ENCODE data around the gene VAT1L. TPM values are rescaled to one million over a fixed set of nuclear protein-coding genes. Genes with fewer than 3 reads are reported as not detected.

The VAT1L gene
- total and polyA plus RNA-seq, 2 experiments from 2014 or later = 11.0 to 24.4 TPM

DNA sequence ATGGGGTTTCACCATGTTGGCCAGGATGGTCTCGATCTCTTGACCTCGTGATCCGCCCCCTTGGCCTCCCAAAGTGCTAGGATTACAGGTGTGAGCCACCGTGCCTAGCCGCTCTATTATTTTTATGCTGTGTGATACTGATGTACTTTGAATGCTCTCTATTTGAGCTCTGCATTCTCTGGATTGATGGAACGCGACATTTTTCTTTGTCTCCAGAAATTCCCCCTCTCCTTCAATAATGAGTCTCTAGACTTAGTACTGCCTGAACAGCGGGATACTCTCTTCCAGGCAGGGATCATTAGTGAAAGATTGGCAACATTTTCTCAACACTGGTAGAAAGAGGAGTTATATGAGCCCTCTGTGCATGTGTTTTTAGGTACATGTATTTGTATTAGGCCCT is 140.6 kb downstream of the VAT1L start:
- H3K4me3 ChIP-seq = no peak overlapping the region
- no peaks in the 10 kb centered on the region for H3K79me2 ChIP-seq (replicated peaks; ENCODE audit: insufficient read depth)
- no peaks in the 10 kb centered on the region for H3K27me3 ChIP-seq (ENCODE audit: insufficient read depth)
- no peaks in the 10 kb centered on the region for H3K36me3 ChIP-seq (ENCODE audit: insufficient read depth)
- H2AFZ ChIP-seq = no peak overlapping the region
- no peak for ATAC-seq
- no peaks in the 10 kb centered on the region for H3K4me1 ChIP-seq (ENCODE audit: insufficient read depth)
- H3K27ac ChIP-seq (ENCODE audit: low read depth) = no peak overlapping the region
- Mint-ChIP-seq H3K27ac (no peak overlapping the region), H3K36me3 (ENCODE audit: low read depth) (no peaks in the 10 kb centered on the region), H3K4me3 (no peak overlapping the region), H3K4me1 (peaks cover 3% of the 10 kb centered on the region; the same call in 1 of the 3 replicates), H3K9me3 (no peaks in the 10 kb centered on the region), H3K27me3 (ENCODE audit: insufficient read depth, low read depth, poor library complexity) (peaks cover 8% of the 10 kb centered on the region)
- no peak for TF ChIP-seq EZH2 (IDR thresholded peaks at IDR 0.05; ENCODE audit: low read depth, unreplicated experiment)
- no peak for TF ChIP-seq STAT1 (IDR thresholded peaks at IDR 0.05; ENCODE audit: unreplicated experiment)
- TF ChIP-seq, protein P1, sequence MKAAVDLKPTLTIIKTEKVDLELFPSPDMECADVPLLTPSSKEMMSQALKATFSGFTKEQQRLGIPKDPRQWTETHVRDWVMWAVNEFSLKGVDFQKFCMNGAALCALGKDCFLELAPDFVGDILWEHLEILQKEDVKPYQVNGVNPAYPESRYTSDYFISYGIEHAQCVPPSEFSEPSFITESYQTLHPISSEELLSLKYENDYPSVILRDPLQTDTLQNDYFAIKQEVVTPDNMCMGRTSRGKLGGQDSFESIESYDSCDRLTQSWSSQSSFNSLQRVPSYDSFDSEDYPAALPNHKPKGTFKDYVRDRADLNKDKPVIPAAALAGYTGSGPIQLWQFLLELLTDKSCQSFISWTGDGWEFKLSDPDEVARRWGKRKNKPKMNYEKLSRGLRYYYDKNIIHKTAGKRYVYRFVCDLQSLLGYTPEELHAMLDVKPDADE (IDR thresholded peaks at IDR 0.05) = no peak
- TF ChIP-seq ZNF114 (CRISPR knock-in tag; IDR thresholded peaks at IDR 0.05) = no peak
- TF ChIP-seq JUNB (IDR thresholded peaks at IDR 0.05; ENCODE audit: unreplicated experiment) = no peak
- no peak for TF ChIP-seq EZH2phosphoT487 (IDR thresholded peaks at IDR 0.05; ENCODE audit: unreplicated experiment)
- TF ChIP-seq POLR2AphosphoS5 (IDR thresholded peaks at IDR 0.05; ENCODE audit: low read depth) = no peak
- TF ChIP-seq ZNF331 (CRISPR knock-in tag; IDR thresholded peaks at IDR 0.05; ENCODE audit: low read depth) = no peak
- no peaks in the 10 kb centered on the region for H3K9me2 ChIP-seq (ENCODE audit: insufficient read depth)
- DNase-seq (ENCODE audit: low spot score) = no peak
- H4K20me1 ChIP-seq (replicated peaks; ENCODE audit: insufficient read depth) = no peaks in the 10 kb centered on the region
- no peak overlapping the region for H3K4me2 ChIP-seq
- H3F3A ChIP-seq (replicated peaks; ENCODE audit: low read depth) = no peaks in the 10 kb centered on the region

DNA sequence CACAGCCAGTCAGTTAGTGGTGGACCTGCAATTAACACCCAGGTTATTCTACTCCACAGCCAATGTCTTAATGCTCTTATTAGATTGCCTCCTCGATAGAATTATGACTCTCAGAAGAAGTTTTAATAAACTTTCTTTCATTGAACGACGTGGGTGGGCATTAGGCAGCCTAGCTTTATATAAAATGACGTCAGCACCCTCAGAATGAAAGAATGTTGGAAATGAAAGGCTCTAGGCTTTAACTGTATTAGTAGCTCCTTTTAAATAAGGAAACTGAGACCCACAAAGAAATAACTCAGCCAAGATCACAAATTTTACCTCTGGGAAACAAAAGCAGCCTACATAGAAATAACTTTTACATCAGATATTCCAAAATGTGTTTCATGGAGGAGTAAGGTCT is 142.7 kb downstream of the VAT1L start:
- Mint-ChIP-seq H3K36me3 (ENCODE audit: low read depth) (peaks cover 6% of the 10 kb centered on the region; the same call in 2 of the 3 replicates), H3K4me1 (peaks cover 4% of the 10 kb centered on the region; the same call in 1 of the 3 replicates), H3K27me3 (ENCODE audit: insufficient read depth, low read depth, poor library complexity) (peaks cover 4% of the 10 kb centered on the region), H3K27ac (no peak overlapping the region), H3K9me3 (no peaks in the 10 kb centered on the region; the same call in 2 of the 3 replicates), H3K4me3 (no peak overlapping the region)
- H3F3A ChIP-seq (replicated peaks; ENCODE audit: low read depth) = no peaks in the 10 kb centered on the region
- no peak for DNase-seq (ENCODE audit: low spot score)
- H3K27me3 ChIP-seq (ENCODE audit: insufficient read depth) = no peaks in the 10 kb centered on the region
- no peak overlapping the region for H3K4me3 ChIP-seq
- no peaks in the 10 kb centered on the region for H3K4me1 ChIP-seq (ENCODE audit: insufficient read depth)
- no peak for ATAC-seq
- H2AFZ ChIP-seq = no peak overlapping the region
- H3K4me2 ChIP-seq = no peak overlapping the region
- no peak overlapping the region for H3K27ac ChIP-seq (ENCODE audit: low read depth)
- no peaks in the 10 kb centered on the region for H4K20me1 ChIP-seq (replicated peaks; ENCODE audit: insufficient read depth)
- no peaks in the 10 kb centered on the region for H3K79me2 ChIP-seq (replicated peaks; ENCODE audit: insufficient read depth)
- H3K36me3 ChIP-seq (ENCODE audit: insufficient read depth) = no peaks in the 10 kb centered on the region
- no peaks in the 10 kb centered on the region for H3K9me2 ChIP-seq (ENCODE audit: insufficient read depth)
- TF ChIP-seq, protein P2, sequence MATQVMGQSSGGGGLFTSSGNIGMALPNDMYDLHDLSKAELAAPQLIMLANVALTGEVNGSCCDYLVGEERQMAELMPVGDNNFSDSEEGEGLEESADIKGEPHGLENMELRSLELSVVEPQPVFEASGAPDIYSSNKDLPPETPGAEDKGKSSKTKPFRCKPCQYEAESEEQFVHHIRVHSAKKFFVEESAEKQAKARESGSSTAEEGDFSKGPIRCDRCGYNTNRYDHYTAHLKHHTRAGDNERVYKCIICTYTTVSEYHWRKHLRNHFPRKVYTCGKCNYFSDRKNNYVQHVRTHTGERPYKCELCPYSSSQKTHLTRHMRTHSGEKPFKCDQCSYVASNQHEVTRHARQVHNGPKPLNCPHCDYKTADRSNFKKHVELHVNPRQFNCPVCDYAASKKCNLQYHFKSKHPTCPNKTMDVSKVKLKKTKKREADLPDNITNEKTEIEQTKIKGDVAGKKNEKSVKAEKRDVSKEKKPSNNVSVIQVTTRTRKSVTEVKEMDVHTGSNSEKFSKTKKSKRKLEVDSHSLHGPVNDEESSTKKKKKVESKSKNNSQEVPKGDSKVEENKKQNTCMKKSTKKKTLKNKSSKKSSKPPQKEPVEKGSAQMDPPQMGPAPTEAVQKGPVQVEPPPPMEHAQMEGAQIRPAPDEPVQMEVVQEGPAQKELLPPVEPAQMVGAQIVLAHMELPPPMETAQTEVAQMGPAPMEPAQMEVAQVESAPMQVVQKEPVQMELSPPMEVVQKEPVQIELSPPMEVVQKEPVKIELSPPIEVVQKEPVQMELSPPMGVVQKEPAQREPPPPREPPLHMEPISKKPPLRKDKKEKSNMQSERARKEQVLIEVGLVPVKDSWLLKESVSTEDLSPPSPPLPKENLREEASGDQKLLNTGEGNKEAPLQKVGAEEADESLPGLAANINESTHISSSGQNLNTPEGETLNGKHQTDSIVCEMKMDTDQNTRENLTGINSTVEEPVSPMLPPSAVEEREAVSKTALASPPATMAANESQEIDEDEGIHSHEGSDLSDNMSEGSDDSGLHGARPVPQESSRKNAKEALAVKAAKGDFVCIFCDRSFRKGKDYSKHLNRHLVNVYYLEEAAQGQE (IDR thresholded peaks at IDR 0.05; ENCODE audit: unreplicated experiment) = no peak
- TF ChIP-seq, protein P3, sequence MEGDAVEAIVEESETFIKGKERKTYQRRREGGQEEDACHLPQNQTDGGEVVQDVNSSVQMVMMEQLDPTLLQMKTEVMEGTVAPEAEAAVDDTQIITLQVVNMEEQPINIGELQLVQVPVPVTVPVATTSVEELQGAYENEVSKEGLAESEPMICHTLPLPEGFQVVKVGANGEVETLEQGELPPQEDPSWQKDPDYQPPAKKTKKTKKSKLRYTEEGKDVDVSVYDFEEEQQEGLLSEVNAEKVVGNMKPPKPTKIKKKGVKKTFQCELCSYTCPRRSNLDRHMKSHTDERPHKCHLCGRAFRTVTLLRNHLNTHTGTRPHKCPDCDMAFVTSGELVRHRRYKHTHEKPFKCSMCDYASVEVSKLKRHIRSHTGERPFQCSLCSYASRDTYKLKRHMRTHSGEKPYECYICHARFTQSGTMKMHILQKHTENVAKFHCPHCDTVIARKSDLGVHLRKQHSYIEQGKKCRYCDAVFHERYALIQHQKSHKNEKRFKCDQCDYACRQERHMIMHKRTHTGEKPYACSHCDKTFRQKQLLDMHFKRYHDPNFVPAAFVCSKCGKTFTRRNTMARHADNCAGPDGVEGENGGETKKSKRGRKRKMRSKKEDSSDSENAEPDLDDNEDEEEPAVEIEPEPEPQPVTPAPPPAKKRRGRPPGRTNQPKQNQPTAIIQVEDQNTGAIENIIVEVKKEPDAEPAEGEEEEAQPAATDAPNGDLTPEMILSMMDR (conservative IDR thresholded peaks at IDR 0.05; ENCODE audit: low read depth in 2 of 2) = no peak
- TF ChIP-seq ZNF114 (CRISPR knock-in tag; IDR thresholded peaks at IDR 0.05) = no peak
- TF ChIP-seq EZH2 (IDR thresholded peaks at IDR 0.05; ENCODE audit: low read depth, unreplicated experiment) = no peak

All from GM23338 (cell line).